ENCODE data around the gene PLA2G15. TPM values are rescaled to one million over a fixed set of nuclear protein-coding genes. Genes with fewer than 3 reads are reported as not detected.

The PLA2G15 gene
- total and polyA plus RNA-seq, 2 of the 13 experiments (the other 11 are each of a cell fraction or from before 2014, with no cell fraction given) = 14.4 to 23.7 TPM

DNA sequence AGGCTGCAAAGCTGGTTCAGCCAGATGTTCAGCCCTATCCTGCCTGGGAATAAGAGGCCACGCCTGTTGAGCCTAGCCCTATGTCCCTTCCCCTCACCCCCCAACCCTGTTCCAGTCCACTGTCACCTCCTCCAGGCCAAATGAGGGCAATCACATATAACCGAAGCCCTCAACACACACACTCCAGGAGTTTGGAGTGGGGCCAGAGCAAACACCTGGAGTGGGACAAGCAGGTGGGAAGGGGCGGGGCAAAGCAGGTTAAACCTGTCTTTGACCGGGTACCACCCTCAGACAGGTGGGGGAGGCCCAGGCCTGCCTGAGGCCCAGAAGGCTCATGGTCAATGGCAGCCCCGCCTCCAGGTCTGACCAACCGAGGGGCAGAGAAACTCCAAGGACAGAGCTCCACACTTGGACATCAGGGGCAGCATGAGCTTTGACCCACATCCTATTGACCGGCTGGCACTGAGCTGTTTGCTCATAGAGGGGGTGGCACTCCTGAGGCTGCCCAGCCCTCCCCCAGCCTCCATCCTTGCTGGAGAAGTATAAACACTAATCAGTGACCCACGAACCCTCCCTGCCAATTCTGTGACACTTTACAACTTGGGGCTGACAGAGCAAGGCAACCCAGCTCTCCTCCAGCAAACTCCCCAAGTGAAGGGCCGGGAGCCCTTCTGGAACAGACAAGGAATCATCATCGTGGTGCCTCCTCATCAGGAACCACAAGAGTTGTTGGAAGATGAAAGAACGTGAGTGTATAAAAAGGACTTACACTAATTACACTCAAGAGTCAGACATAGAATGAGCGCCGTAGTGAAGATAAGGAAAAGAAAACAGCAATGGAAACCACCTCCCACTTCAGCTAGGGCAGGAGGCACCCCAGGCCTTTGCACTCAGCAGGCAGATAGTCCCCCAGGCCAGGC, 10.7 kb upstream of the PLA2G15 start (continued):
- TF ChIP-seq ZNF383 (CRISPR knock-in tag; IDR thresholded peaks at IDR 0.05; ENCODE audit: borderline replicate concordance) (no peak), KDM3A (CRISPR knock-in tag; IDR thresholded peaks at IDR 0.05; ENCODE audit: low read depth) (peak; percentile 68; the same call in 1 of the 2 replicates), ZNF777 (CRISPR knock-in tag; IDR thresholded peaks at IDR 0.05) (no peak; the same call in 1 of the 2 replicates), ZNF326 (CRISPR knock-in tag; IDR thresholded peaks at IDR 0.05; ENCODE audit: borderline replicate concordance) (no peak), EEA1 (CRISPR knock-in tag; IDR thresholded peaks at IDR 0.05; ENCODE audit: borderline replicate concordance) (no peak), ZNF605 (CRISPR knock-in tag; IDR thresholded peaks at IDR 0.05) (peak; percentile 86), REPIN1 (CRISPR knock-in tag; IDR thresholded peaks at IDR 0.05; ENCODE audit: borderline replicate concordance, low read depth) (no peak; the same call in 1 of the 2 replicates), ZNF816 (CRISPR knock-in tag; IDR thresholded peaks at IDR 0.05; ENCODE audit: borderline replicate concordance) (no peak), ZNF30 (CRISPR knock-in tag; IDR thresholded peaks at IDR 0.05) (no peak), ZNF225 (CRISPR knock-in tag; IDR thresholded peaks at IDR 0.05) (0 out of 2 replicates have a peak, but pooled peaks have one; percentile 6), ZNF564 (CRISPR knock-in tag; IDR thresholded peaks at IDR 0.05) (no peak), AGO1 (IDR thresholded peaks at IDR 0.05; ENCODE audit: low read depth, low read length, poor library complexity, severe bottlenecking) (no peak), ZNF598 (CRISPR knock-in tag; IDR thresholded peaks at IDR 0.05; ENCODE audit: borderline replicate concordance) (peak; percentile 81; the same call in 1 of the 2 replicates), ZNF773 (CRISPR knock-in tag; IDR thresholded peaks at IDR 0.05; ENCODE audit: borderline replicate concordance) (no peak), MTA1 (CRISPR knock-in tag; IDR thresholded peaks at IDR 0.05; ENCODE audit: borderline replicate concordance) (peak; percentile 94; the same call in 1 of the 2 replicates), ZNF547 (CRISPR knock-in tag; IDR thresholded peaks at IDR 0.05) (no peak), TBX2 (CRISPR knock-in tag; IDR thresholded peaks at IDR 0.05; ENCODE audit: borderline replicate concordance) (peak; percentile 38), RELA (CRISPR knock-in tag; IDR thresholded peaks at IDR 0.05) (no peak; the same call in 1 of the 2 replicates), ZNF775 (CRISPR knock-in tag; IDR thresholded peaks at IDR 0.05; ENCODE audit: borderline replicate concordance) (no peak)
- TF ChIP-seq, protein P1, sequence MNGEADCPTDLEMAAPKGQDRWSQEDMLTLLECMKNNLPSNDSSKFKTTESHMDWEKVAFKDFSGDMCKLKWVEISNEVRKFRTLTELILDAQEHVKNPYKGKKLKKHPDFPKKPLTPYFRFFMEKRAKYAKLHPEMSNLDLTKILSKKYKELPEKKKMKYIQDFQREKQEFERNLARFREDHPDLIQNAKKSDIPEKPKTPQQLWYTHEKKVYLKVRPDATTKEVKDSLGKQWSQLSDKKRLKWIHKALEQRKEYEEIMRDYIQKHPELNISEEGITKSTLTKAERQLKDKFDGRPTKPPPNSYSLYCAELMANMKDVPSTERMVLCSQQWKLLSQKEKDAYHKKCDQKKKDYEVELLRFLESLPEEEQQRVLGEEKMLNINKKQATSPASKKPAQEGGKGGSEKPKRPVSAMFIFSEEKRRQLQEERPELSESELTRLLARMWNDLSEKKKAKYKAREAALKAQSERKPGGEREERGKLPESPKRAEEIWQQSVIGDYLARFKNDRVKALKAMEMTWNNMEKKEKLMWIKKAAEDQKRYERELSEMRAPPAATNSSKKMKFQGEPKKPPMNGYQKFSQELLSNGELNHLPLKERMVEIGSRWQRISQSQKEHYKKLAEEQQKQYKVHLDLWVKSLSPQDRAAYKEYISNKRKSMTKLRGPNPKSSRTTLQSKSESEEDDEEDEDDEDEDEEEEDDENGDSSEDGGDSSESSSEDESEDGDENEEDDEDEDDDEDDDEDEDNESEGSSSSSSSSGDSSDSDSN (CRISPR knock-in tag; IDR thresholded peaks at IDR 0.05) = no peak
- TF ChIP-seq, protein P2, sequence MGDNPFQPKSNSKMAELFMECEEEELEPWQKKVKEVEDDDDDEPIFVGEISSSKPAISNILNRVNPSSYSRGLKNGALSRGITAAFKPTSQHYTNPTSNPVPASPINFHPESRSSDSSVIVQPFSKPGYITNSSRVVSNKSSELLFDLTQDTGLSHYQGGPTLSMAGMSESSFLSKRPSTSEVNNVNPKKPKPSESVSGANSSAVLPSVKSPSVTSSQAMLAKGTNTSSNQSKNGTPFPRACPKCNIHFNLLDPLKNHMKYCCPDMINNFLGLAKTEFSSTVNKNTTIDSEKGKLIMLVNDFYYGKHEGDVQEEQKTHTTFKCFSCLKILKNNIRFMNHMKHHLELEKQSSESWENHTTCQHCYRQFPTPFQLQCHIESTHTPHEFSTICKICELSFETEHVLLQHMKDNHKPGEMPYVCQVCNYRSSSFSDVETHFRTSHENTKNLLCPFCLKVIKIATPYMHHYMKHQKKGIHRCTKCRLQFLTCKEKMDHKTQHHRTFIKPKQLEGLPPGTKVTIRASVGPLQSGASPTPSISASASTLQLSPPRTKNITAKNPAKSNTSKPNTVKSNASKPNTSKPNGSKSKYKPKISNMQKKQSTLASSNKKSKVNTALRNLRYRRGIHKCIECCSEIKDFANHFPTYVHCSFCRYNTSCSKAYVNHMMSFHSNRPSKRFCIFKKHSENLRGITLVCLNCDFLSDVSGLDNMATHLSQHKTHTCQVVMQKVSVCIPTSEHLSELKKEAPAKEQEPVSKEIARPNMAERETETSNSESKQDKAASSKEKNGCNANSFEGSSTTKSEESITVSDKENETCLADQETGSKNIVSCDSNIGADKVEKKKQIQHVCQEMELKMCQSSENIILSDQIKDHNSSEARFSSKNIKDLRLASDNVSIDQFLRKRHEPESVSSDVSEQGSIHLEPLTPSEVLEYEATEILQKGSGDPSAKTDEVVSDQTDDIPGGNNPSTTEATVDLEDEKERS (CRISPR knock-in tag; IDR thresholded peaks at IDR 0.05) = peak; percentile 51; the same call in 1 of the 2 replicates
- TF ChIP-seq, protein P3, sequence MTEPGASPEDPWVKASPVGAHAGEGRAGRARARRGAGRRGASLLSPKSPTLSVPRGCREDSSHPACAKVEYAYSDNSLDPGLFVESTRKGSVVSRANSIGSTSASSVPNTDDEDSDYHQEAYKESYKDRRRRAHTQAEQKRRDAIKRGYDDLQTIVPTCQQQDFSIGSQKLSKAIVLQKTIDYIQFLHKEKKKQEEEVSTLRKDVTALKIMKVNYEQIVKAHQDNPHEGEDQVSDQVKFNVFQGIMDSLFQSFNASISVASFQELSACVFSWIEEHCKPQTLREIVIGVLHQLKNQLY (CRISPR knock-in tag; IDR thresholded peaks at IDR 0.05) = peak; percentile 41; the same call in 1 of the 2 replicates

Measured in HepG2 (cell line).